ENCODE measurements around the gene EIF3M. TPM values are rescaled to one million over a fixed set of nuclear protein-coding genes. Genes with fewer than 3 reads are reported as not detected.

Gene EIF3M
- total RNA-seq, 8 experiments from 2014 or later, result 186 to 447 (median 281) TPM

DNA sequence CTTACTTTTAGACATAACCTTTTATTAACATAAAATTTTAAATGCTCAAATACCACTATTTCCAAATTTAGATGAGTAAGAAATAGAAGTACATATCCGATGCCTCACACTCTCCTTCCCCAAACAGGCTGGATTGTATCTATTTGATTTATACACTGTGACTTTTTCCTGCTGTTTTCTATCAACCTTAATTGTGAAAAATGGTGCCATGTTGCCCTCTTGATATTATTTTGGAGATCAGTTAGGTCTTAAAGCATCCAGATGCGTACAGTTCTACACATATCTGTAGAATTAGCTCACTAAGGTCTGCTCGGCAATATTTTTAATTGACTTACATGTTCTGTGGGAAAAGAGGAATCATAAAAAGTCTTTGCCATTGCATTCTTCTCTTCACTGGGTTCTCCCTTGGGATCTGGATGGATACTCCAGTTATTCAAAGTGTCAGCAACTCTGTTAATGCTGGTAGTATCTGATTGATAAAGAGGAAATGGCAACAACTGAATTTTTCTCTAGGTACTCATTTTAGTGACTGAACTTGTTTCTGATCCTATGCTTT is 27.2 kb downstream of the EIF3M start:
- Histone ChIP-seq H3K27ac (no peak overlapping the region), H3K4me1 (replicated peaks in 1 of 2) (peaks cover 0 to 3% of the 10 kb centered on the region in 2 donors), H3K4me3 (no peak overlapping the region)
- in situ Hi-C loops (cut with MboI; ENCODE audit: low pct_unique_long_range_greater_than_20kb in 2 of 9, low sequenced_read_pairs in 9 of 9, unreplicated experiment in 9 of 9), result no loop called here
- whole genome bisulfite sequencing, 10 experiments, result 14 to 100% (median 60%) methylated on average over 2 to 3 of the region's 3 CpGs; no CpG with 5 or more reads in 1 of the 10 experiments
- no peak for ATAC-seq (replicated peaks in 6 of 8)

DNA sequence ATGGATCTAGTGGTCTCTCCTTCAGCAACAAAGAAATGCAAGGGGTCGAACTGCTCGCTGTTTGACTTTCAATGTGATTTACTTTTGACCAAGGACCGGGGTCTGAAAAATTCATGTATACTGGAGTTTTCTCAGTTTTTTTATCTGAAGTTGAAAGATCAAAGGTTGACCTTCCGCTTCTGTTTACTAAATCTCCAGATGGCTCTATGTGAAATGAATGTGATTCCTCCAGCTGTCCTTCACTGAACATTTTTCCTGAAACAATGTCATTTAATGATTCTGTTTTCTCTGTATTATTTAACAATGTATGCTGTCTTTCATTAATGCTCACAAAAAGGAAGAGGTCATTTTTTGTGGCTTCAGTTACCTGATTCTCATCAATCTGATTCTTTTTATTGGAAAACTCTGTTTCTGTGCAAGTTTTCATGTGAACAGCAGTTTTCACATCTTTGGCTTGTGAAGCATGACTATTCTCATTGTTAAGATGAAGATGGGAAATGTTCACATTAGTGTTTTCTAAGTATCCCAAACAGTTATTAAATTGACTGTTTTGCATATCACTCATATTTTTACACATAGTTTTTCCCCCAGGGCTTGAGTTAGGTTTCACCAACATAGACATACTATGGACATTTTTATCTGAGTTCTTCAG is 30.0 kb downstream of the EIF3M start:
- WGBS, 10 experiments, result 0 to 68% (median 47%) methylated on average over 1 to 4 of the region's 4 CpGs; no CpG with 5 or more reads in 1 of the 10 experiments
- Histone ChIP-seq H3K4me1 (replicated peaks in 1 of 2) (peaks cover 0 to 3% of the 10 kb centered on the region in 2 donors), H3K4me3 (no peak overlapping the region), H3K27ac (no peak overlapping the region)
- in situ Hi-C loops (cut with MboI; ENCODE audit: low pct_unique_long_range_greater_than_20kb in 2 of 9, low sequenced_read_pairs in 9 of 9, unreplicated experiment in 9 of 9), result no loop called here
- no peak for ATAC-seq (replicated peaks in 6 of 8)

DNA sequence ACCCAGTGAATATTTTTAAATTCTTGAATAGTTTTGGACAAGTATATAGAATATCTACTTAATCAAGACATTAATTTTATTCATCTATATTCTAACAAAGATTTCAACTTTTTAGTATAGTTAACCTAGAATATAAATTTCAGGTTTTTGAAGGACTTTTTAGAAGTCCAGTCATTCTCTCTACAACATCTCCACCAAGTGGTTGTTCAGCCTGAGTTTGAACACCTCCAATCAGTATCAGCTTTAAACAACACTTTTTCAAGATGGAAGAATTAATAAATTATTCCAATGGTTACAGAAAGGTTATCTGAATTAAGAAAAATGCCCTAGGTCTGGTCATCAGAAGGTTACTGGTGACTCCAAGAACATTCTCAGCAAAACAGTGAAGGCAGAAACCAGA is 31.8 kb downstream of the EIF3M start:
- H3K4me1 ChIP-seq (replicated peaks in 1 of 2), result peaks cover 0 to 3% of the 10 kb centered on the region in 2 donors
- no peak overlapping the region for H3K27ac ChIP-seq
- in situ Hi-C loops (cut with MboI; ENCODE audit: low pct_unique_long_range_greater_than_20kb in 2 of 9, low sequenced_read_pairs in 9 of 9, unreplicated experiment in 9 of 9), result no loop called here
- ATAC-seq (replicated peaks in 6 of 8), result no peak
- no peak overlapping the region for H3K4me3 ChIP-seq

DNA sequence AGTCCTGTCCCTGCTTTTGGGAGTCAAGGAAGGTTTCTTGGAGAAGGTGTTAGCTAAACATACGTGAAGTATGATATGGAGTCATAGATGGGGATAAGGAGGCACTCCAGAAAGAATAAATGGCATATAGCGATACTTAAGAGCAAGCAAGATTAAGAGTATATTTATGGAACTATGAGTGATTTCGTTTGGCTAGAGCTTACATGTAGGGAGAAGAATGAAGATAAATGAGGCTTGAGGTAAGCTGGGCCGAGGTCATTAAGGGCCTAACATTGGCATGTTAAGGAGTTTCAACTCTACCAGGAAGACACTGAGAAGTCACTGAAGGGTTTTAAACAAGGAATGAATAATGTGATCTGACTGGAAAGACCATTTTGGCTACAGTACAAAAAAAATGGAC is 33.3 kb downstream of the EIF3M start:
- in situ Hi-C loops (cut with MboI; ENCODE audit: low pct_unique_long_range_greater_than_20kb in 2 of 9, low sequenced_read_pairs in 9 of 9, unreplicated experiment in 9 of 9), result no loop called here

DNA sequence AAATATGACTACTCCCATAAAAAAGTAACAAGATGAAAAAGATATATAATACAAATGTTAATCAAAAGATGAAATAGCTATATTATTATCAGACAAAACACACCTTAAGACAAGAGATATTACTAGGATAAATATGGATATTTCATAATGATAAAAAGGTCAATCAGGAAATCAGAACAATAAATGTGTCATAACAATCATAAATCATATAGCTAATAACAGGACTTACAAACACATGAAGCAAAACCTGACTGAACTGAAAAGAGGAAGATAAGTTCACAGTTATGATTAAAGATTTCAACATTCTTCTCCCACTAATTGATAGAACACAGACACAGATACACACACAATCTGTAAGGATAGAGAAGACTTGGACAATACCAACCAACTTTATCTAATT is 47.2 kb downstream of the EIF3M start:
- no peak overlapping the region for H3K27ac ChIP-seq
- H3K4me1 ChIP-seq (replicated peaks in 1 of 2), result no peaks in the 10 kb centered on the region
- H3K4me3 ChIP-seq, result no peak overlapping the region
- in situ Hi-C loops (cut with MboI; ENCODE audit: low pct_unique_long_range_greater_than_20kb in 2 of 9, low sequenced_read_pairs in 9 of 9, unreplicated experiment in 9 of 9), result no loop called here
- ATAC-seq (replicated peaks in 6 of 8), result no peak

More for the DNA sequence above, 33.3 kb downstream of the EIF3M start:
- Histone ChIP-seq H3K27ac (no peak overlapping the region), H3K4me3 (no peak overlapping the region), H3K4me1 (replicated peaks in 1 of 2) (peaks cover 0 to 3% of the 10 kb centered on the region in 2 donors)
- WGBS, 10 experiments, result 5 to 100% (median 81%) methylated on average over 2 to 4 of the region's 4 CpGs
- ATAC-seq (replicated peaks in 6 of 8), result no peak

DNA sequence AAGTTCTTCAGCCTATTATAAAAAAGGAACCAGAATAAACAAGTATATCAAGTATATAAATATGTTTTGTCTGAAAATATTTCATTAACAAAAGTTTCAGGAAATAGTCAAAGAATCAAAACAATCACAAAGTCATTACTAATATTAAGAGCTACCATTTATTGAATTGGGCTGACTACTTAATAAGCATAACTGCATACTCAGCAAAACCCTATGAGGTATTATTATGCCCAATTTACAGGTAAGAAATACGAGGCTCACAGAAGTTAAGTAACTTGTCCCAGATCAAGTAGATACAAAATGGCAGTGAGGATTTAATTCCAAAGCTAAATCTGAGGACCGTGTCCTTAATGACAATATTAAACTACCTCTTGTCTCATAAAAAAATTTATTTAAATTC is 52.2 kb downstream of the EIF3M start:
- Histone ChIP-seq H3K4me1 (replicated peaks in 1 of 2) (no peaks in the 10 kb centered on the region), H3K4me3 (no peak overlapping the region), H3K27ac (no peak overlapping the region)
- ATAC-seq (replicated peaks in 6 of 8), result no peak
- WGBS, 10 experiments, result 13 to 100% (median 83%) methylated on average over 1 to 2 of the region's 2 CpGs
- in situ Hi-C loops (cut with MboI; ENCODE audit: low pct_unique_long_range_greater_than_20kb in 2 of 9, low sequenced_read_pairs in 9 of 9, unreplicated experiment in 9 of 9), result no loop called here

DNA sequence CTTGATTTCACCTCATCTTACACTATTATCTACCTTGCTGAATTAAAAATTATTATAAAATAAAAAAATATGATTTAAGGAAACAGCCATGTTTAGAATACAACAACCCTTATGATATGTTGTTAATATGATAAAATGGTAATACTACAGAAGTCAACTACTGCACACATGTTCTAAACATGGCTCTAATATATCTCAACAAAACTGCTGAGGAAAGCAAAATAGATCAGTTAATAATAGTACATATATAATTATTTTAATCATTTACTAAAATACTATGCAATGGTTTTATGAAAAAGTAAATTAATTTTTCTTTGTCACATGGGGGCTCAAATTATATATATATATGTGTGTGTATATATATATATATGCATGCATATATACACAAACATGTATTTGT is 57.7 kb downstream of the EIF3M start:
- Histone ChIP-seq H3K4me3 (no peak overlapping the region), H3K4me1 (replicated peaks in 1 of 2) (no peaks in the 10 kb centered on the region), H3K27ac (no peak overlapping the region)
- no peak for ATAC-seq (replicated peaks in 6 of 8)
- in situ Hi-C loops (cut with MboI; ENCODE audit: low pct_unique_long_range_greater_than_20kb in 2 of 9, low sequenced_read_pairs in 9 of 9, unreplicated experiment in 9 of 9), result no loop called here

DNA sequence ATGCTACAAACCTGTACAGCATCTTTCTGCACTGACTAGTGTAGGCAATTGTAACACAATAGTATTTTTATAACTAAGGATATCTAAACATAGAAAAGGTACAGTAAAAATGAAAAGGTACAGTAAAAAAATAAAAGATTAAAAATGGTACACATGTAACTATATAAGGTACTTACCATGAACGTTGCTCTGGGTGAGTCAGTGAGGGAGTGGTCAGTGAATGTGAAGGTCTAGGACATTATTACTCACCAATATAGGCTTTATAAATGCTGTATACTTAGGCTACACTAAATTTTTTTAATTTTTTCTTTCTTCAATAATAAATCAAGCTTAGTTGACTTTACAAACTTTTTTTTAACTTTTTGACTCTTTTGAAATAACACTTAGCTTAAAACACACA is 59.9 kb downstream of the EIF3M start:
- 0 to 83% (median 30%) methylated on average over 1 of the region's 1 CpG; no CpG with 5 or more reads in 1 of the 10 experiments for WGBS, 10 experiments
- Histone ChIP-seq H3K27ac (no peak overlapping the region), H3K4me1 (replicated peaks in 1 of 2) (no peaks in the 10 kb centered on the region), H3K4me3 (no peak overlapping the region)
- peak in 2 of 8 experiments; percentile 60 to 61 for ATAC-seq (replicated peaks in 6 of 8)
- in situ Hi-C loops (cut with MboI; ENCODE audit: low pct_unique_long_range_greater_than_20kb in 2 of 9, low sequenced_read_pairs in 9 of 9, unreplicated experiment in 9 of 9), result no loop called here

Other genes starting within 250 kb of the EIF3M start
- under 1 TPM in 6 of 8 experiments, not detected in 2; 0.04 to 0.43 (median 0.15) TPM for gene WT1, start 148.3 kb upstream of the EIF3M start, total RNA-seq
- gene CCDC73, start 210.8 kb downstream of the EIF3M start, total RNA-seq, result under 1 TPM; 0.05 to 0.47 (median 0.24) TPM
- 10 to 100 TPM in 1 of 8 experiments, 1 to 10 TPM in 2, under 1 TPM in 5; 0.08 to 16.7 (median 0.32) TPM for gene PRRG4, start 246.1 kb downstream of the EIF3M start, total RNA-seq